ENCODE measurements around the gene DLL3.

DLL3 gene

GRCh38 chr19:39489756-39490155 is 9.0 kb upstream of the DLL3 start:
- no peak for DNase-seq

DNA sequence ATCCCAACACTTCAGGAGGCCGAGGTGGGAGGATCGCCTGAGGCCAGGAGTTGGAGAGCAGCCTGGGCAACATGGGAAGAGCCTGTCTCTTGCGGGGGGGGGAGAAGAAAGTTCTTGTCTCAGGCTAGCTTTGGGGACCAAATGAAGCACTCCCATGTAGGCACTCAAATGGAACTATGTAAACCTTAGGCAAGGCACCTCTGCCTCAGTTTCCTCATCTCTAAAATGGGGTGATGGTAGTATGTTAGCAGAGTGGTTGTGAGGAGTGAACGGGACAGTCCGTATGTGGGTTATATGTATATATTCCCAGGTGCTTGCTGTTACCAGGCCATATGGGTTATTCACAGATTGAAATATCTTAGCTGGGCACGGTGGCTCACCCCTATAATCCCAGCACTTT is 6.5 kb upstream of the DLL3 start:
- no peak for DNase-seq

DNA sequence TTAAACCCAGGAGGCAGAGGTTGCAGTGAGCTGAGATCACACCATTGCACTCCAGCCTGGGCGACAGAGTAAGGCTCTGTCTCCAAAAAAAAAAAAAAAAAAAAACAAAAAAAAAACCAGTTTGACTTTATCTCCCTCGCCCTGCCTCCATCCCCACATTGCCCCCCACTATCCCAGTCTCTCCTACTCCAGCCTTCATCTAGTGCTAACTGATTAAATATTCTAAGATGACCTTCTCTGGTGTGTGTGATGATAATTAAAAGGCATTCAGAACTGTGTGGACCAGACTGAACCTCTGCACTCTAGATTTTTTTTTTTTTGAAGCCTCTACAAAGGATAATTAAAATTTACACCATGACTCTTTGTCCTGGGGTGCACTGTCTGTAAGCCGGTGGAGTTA is 6.0 kb upstream of the DLL3 start:
- no peak for DNase-seq

DNA sequence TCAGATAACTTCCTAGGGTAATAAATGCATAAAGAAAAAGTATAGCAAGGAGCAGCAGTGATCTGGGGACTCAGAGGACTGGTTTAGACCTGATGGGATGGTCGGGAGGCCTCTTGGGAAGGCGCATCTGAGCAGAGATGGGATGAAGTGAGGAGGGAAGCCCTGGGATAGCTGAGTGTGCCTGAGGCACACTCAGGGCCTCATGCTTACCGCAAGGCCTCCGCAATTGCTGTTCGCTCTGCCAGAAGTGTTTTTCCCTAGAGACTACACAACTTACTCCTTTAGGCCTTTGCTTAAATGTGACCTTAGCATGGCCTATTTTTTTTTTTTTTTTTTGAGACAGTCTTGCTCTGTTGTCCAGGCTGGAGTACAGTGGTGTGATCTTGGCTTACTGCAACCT is 4.1 kb upstream of the DLL3 start:
- no peak for DNase-seq

- DNase-seq, result no peak
Observed at GRCh38 chr19:39496063-39496462, 2.7 kb upstream of the DLL3 start.

GRCh38 chr19:39497701-39497995 is 1.1 kb upstream of the DLL3 start:
- no peak for DNase-seq

GRCh38 chr19:39497996-39498797 is 550 bp upstream of the DLL3 start:
- peak; percentile 45 for DNase-seq

- no peak for DNase-seq
Observed at GRCh38 chr19:39499932-39500331, 1.2 kb downstream of the DLL3 start.

- no peak for DNase-seq
Observed at GRCh38 chr19:39500543-39500942, 1.8 kb downstream of the DLL3 start.

DNA sequence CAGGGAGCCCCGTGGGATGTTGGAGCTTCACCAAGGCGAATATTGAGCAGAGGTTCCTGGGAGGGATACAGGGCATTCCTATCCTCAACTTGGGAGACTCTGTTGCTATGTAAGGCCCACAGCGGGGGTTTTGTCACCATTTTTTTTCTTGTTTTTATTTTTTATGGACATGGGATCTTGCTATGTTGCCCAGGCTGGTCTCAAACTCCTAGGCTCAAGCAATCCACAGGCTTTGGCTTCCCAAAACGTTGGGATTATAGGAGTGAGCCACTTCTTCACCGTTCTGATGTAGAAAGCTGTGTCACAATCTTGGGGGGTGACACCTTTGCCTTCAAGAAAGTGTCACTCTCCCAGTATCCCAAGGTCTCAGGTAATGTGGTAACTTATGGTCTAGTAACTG is 2.6 kb downstream of the DLL3 start:
- DNase-seq, result no peak

DNA sequence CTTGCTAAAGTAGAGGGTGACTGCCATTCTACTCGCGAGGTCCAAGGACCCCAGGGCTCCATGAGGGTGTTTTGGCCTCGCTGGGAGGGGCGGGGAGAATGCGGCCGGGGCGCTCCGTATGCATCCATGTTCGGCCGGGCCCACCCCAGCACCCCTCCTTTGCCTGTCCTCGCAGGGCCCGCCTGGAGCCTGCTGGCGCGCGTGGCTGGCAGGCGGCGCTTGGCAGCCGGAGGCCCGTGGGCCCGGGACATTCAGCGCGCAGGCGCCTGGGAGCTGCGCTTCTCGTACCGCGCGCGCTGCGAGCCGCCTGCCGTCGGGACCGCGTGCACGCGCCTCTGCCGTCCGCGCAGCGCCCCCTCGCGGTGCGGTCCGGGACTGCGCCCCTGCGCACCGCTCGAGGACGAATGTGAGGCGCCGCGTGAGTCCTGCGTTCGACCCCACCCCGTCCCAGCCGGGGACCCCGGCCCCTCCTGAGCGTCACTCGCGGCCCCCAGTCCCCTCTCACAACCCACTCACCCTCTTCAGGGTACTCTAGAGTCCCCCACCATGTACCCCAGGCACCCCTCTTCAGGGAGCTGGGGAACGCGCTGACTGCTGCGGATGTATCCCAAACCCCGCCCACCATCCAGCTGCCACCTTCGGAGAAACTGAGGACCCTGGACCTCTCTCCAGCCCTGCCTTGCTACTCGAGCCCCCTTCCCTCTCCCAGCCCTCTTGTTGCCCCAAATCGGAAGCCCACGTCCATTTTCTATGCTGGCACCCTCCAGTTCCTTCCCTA is 4.1 kb downstream of the DLL3 start:
- DNase-seq, result peak; percentile 79

DNA sequence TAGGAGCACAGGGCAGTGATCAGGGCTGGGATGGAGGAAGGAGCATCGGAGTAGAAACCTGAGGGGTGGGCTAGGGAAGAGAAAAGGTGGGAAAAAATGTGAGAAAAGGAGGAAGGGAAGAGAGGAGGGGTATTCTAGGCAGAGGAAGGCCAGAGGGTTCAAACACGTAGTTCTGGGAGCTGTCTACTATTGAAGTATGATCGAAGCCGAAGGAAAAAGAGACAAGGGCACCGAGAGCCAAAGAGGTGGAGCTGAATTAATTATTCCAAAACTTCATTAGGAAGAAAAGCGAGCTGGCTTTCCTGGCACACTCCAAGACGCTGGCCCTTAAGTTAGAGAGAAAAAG is 7.8 kb downstream of the DLL3 start:
- DNase-seq, result no peak

GRCh38 chr19:39506944-39507714 is 8.4 kb downstream of the DLL3 start:
- DNase-seq, result peak; percentile 52

GRCh38 chr19:39507715-39508364 is 9.1 kb downstream of the DLL3 start:
- no peak for DNase-seq

DNA sequence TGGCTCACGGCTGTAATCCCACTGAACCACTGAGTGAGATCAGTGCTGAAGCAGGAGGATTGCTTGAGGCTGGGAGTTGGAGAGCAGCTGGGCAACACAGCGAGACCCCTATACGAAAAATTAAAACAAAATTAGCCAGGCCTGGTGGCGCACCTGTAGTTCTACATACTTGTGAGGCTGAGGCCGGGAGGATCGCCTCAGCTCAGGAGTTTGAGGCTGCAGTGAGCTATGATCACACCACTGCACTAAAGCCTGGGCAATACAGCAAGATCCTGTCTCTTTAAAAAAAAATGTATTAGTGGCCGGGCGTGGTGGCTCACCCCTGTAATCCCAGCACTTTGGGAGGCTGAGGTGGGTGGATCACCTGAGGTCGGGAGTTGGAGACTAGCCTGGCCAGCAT is 9.9 kb downstream of the DLL3 start:
- DNase-seq, result no peak

DNA sequence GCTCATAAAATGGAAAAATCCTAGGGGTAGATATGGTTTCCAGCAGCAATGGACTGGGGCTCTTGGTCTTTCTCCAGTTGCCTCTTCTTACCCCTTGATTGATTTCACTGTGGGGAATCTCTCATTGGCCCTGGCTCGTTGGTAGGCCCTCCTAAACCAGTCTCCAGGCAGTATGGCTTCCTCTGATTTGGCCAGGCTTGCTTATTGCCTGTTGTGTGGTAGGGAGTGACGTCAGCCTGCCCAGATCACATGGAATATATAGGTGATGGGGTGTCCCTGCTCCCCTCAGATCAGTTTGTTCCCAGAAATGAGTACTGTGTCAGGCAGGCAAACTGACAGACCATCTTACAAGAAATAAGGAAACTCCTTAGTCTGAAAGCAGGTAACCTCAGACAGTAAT is 10.5 kb downstream of the DLL3 start:
- DNase-seq, result no peak

- no peak for DNase-seq
Observed at GRCh38 chr19:39512988-39513387, 14.2 kb downstream of the DLL3 start.

- DNase-seq, result peak; percentile 29
Observed at GRCh38 chr19:39514840-39515550, 16.2 kb downstream of the DLL3 start, which contains the start of gene SELENOV. Gene SELENOV (plus strand): TSS chr19:39515139. CDS start chr19:39515213, 74 bp downstream.

- DNase-seq, result peak; percentile 38
Observed at GRCh38 chr19:39515551-39516191, 16.9 kb downstream of the DLL3 start.

DNA sequence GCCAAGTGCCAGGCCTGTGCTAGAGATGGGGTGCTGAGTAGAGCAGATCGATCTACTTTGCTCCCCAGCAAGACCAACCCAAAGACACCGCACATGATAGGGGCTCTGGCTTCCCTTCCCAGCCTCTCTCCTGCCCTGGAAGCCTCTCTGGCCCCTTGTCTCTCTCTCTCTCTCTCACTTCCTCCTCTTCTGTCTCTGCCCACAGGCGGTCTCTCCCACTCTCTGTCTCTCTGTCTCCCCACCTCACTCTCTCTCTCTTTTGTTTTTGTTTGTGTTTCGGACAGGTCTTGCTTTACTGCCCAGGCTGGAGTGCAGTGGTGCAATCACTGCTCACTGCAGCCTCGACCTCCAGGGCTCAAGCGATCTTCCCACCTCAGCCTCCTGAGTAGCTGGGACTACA is 17.5 kb downstream of the DLL3 start:
- DNase-seq, result no peak

DNA sequence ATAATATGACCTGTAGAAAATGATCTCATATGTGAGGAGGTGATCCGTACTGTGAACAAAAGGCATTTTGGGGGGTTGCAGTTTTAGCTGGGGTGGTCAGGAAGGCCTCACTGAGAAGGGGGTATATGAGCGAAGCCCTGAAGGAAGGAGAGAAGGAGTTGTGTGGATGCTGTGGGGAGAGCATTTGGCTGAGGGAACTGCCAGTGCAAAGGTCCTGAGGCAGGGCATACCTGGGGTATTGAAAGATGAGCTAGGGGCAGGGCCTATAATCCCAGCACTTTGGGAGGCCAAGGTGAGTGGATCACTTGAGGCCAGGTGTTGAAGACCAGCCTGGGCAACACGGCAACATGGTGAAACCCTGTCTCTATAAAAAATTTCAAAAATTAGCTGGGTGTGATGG is 18.7 kb downstream of the DLL3 start:
- no peak for DNase-seq

- DNase-seq, result no peak
Observed at GRCh38 chr19:39518458-39518857, 19.7 kb downstream of the DLL3 start.
